ENCODE measurements around the gene APC2. TPM values are rescaled to one million over a fixed set of nuclear protein-coding genes. Genes with fewer than 3 reads are reported as not detected.
"Not testable (repeated sequence)": the region's sequence is repeated elsewhere in the genome, so short reads cannot be mapped to it uniquely, and the experiment has no call there.

The APC2 gene
- polyA plus RNA-seq, 1 donor from 2014 or later = 50.5 TPM

DNA sequence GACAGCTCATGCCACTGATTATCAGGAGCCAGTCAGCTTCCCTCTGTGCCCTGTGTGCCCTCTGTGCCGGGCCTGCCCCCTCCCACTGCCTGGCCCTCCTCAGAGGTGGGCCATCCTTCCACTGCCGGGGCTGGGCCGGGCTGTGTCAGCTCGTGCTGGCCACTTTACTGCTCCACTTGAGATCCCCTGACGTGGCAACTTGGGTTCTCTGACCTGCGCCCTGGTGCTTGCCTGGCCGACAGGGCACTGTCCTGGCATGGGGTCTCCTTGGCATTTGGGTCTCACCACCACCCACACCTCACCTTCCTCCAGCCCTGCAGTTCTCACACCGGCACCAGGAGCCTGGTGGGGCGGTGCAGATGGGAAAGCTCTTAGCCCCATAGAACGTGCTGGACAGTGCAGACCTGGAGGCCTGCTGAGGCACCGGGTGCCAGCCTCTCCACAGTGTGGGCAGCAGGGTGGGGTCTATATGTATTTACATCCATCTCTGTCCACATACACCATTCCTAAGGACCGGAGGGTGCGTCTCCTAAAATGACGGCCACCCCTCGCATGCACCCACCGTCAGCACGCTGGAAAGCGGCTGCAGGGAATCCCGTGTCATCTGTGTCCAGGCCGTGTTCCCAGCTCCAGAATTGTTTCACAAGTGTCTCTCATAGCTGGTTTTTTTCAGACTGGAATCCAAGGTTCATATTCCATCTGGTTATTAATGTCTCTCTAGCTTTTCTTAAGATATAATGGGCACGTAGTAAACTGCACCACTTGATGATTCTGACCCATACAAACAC, 30.8 kb upstream of the APC2 start:
- peaks cover 33% of the 10 kb centered on the region for H3K79me2 ChIP-seq (replicated peaks; ENCODE audit: insufficient read depth, low read length)
- no peak overlapping the region for H2AFZ ChIP-seq (ENCODE audit: low read depth, low read length)
- no peak overlapping the region for H3K4me3 ChIP-seq (ENCODE audit: low read length)
- no peak overlapping the region for H3K27ac ChIP-seq (ENCODE audit: low read length)
- H4K20me1 ChIP-seq (ENCODE audit: insufficient read depth) = no peaks in the 10 kb centered on the region
- no peaks in the 10 kb centered on the region for H3K27me3 ChIP-seq (ENCODE audit: insufficient read depth, low read depth, low read length)
- H3K9me3 ChIP-seq (ENCODE audit: low read length) = no peaks in the 10 kb centered on the region
- no peaks in the 10 kb centered on the region for H3K9me2 ChIP-seq (ENCODE audit: insufficient read depth, low read length)
- no peaks in the 10 kb centered on the region for H3F3A ChIP-seq (ENCODE audit: insufficient read depth, low read length, poor library complexity, severe bottlenecking)
- no peak overlapping the region for H3K9ac ChIP-seq (ENCODE audit: low read length)
- TF ChIP-seq MXI1 (conservative IDR thresholded peaks at IDR 0.05; ENCODE audit: poor library complexity, severe bottlenecking) = no peak
- no peak for TF ChIP-seq EZH2 (IDR thresholded peaks at IDR 0.05; ENCODE audit: borderline replicate concordance, insufficient read depth, low read length, poor library complexity, severe bottlenecking)
- TF ChIP-seq SMC3 (conservative IDR thresholded peaks at IDR 0.05; ENCODE audit: poor library complexity) = no peak
- TF ChIP-seq REST (IDR thresholded peaks at IDR 0.05; ENCODE audit: borderline replicate concordance) = no peak
- no peak for TF ChIP-seq EP300 (conservative IDR thresholded peaks at IDR 0.05; ENCODE audit: poor library complexity, severe bottlenecking)
- no peak for TF ChIP-seq CTCF (IDR thresholded peaks at IDR 0.05; ENCODE audit: poor library complexity, severe bottlenecking)
- no peak for TF ChIP-seq TAF1 (IDR thresholded peaks at IDR 0.05; ENCODE audit: low read depth)
- TF ChIP-seq POLR2AphosphoS5 (IDR thresholded peaks at IDR 0.05) = no peak
- TF ChIP-seq RAD21 (conservative IDR thresholded peaks at IDR 0.05) = no peak
- no peaks in the 10 kb centered on the region for H3K36me3 ChIP-seq (ENCODE audit: insufficient read depth, low read length)
- H3K4me2 ChIP-seq (ENCODE audit: low read length) = no peak overlapping the region

DNA sequence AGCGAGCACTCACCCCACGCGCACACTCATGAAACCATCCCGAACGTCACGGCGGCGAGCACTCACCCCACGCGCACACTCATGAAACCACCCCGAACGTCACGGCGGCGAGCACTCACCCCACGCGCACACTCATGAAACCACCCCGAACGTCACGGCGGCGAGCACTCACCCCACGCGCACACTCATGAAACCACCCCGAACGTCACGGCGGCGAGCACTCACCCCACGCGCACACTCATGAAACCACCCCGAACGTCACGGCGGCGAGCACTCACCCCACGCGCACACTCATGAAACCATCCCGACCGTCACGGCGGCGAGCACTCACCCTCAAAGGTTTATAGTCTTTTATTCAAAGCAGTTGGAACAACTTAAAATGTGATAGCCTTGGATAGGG, 29.8 kb upstream of the APC2 start:
- not testable (repeated sequence) for H3K27ac ChIP-seq (ENCODE audit: low read length); H3K27me3 ChIP-seq (ENCODE audit: insufficient read depth, low read depth, low read length); H3K4me3 ChIP-seq (ENCODE audit: low read length); H3K4me2 ChIP-seq (ENCODE audit: low read length); H3K9me2 ChIP-seq (ENCODE audit: insufficient read depth, low read length); H3F3A ChIP-seq (ENCODE audit: insufficient read depth, low read length, poor library complexity, severe bottlenecking); H3K9me3 ChIP-seq (ENCODE audit: low read length); H2AFZ ChIP-seq (ENCODE audit: low read depth, low read length); H3K9ac ChIP-seq (ENCODE audit: low read length); H3K36me3 ChIP-seq (ENCODE audit: insufficient read depth, low read length); H4K20me1 ChIP-seq (ENCODE audit: insufficient read depth)
- H3K79me2 ChIP-seq (replicated peaks; ENCODE audit: insufficient read depth, low read length) = peaks cover 27% of the 10 kb centered on the region

All from neural cell (in vitro differentiated cells).